Choroid plexus epithelial cell (primary cell): ENCODE data around the gene THAP3.

Source experiments
- DNase-seq: peaks from one replicate; pipeline ENCODE4 v3.0.0-alpha.2; 2010; ENCODE audit warnings: low read depth
- H3K4me3 ChIP-seq: 2 replicates; pipeline ENCODE4 v1.5.1; 2011; ENCODE audit warnings: low read depth, mild to moderate bottlenecking, control low read depth, low read length, moderate library complexity
- CTCF ChIP-seq: conservative IDR thresholded peaks from 2 replicates; pipeline ENCODE4 v1.5.1; 2011; ENCODE audit warnings: low read depth, mild to moderate bottlenecking, control low read depth, inconsistent platforms, low read length, moderate library complexity

The THAP3 gene

DNA sequence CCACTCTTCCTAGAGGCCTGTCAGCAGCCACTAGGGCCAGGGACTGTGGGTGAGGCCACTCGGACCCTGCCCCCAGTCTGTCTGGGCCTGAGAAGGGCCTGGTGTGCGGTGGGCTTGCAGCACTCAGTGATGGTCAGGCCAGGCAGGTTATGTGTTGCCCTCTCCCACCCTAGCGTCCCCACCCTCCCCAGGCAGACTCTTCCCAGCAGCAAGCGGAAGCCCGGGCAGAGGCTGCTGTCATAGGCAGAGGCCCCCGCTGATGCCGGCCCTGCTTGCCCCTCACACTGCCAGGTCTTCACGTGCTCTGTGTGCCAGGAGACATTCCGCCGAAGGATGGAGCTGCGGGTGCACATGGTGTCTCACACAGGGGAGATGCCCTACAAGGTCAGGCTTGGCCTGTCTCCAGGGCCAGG lies 38.3 kb upstream of the THAP3 start:
- TF ChIP-seq CTCF, result no peak
- DNase-seq, result no peak
- H3K4me3 ChIP-seq, result no peak overlapping the region

- H3K4me3 ChIP-seq, result no peak overlapping the region
- no peak for TF ChIP-seq CTCF
- no peak for DNase-seq
Observed at GRCh38 chr1:6587261-6588005, 37.2 kb upstream of the THAP3 start.

GRCh38 chr1:6588128-6588892 lies 36.4 kb upstream of the THAP3 start:
- no peak for TF ChIP-seq CTCF
- H3K4me3 ChIP-seq, result no peak overlapping the region
- no peak for DNase-seq

- no peak for DNase-seq
- no peak for TF ChIP-seq CTCF
- H3K4me3 ChIP-seq, result no peak overlapping the region
Observed at GRCh38 chr1:6588893-6589520, 35.7 kb upstream of the THAP3 start.

GRCh38 chr1:6590046-6590445 lies 34.6 kb upstream of the THAP3 start:
- no peak for TF ChIP-seq CTCF
- H3K4me3 ChIP-seq, result no peak overlapping the region
- no peak for DNase-seq

DNA sequence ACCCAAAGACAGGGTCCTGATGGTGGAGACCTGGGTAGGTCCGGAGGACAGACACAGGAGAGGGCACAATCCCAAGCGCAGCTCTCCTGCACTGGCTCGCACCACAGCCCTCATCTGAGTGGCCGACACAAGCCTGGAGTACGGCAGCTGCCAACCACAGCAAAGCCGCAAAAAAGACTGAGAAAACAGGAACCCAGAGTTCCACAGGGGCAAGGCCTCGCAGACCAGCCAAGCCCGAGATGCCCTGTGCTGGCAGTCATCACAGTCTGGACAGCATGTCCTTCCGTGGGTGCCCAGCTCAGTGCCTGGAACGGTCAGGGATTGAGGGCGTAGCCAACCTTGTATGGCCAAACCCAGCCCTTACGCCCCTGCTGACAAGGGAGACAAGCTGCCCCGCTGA lies 33.4 kb upstream of the THAP3 start:
- H3K4me3 ChIP-seq, result no peak overlapping the region
- no peak for TF ChIP-seq CTCF
- no peak for DNase-seq
